ENCODE measurements around the gene PGA3.
"Not testable (repeated sequence)": the region's sequence is repeated elsewhere in the genome, so short reads cannot be mapped to it uniquely, and the experiment has no call there.

Gene PGA3

GRCh38 chr11:61207636-61208310 is 4.5 kb downstream of the PGA3 start:
- not testable (repeated sequence) for DNase-seq (ENCODE audit: low spot score)

- DNase-seq (ENCODE audit: low spot score) = not testable (repeated sequence)
Observed at GRCh38 chr11:61210629-61211028, 7.3 kb downstream of the PGA3 start.

GRCh38 chr11:61211327-61211952 is 8.1 kb downstream of the PGA3 start:
- not testable (repeated sequence) for DNase-seq (ENCODE audit: low spot score)

GRCh38 chr11:61212202-61212601 is 8.9 kb downstream of the PGA3 start:
- DNase-seq (ENCODE audit: low spot score) = not testable (repeated sequence)

- DNase-seq (ENCODE audit: low spot score) = not testable (repeated sequence)
Observed at GRCh38 chr11:61213711-61214324, 10.5 kb downstream of the PGA3 start.

- DNase-seq (ENCODE audit: low spot score) = not testable (repeated sequence)
Observed at GRCh38 chr11:61218306-61218705, 15.0 kb downstream of the PGA3 start.

- not testable (repeated sequence) for DNase-seq (ENCODE audit: low spot score)
Observed at GRCh38 chr11:61219016-61219415, 15.7 kb downstream of the PGA3 start.

- not testable (repeated sequence) for DNase-seq (ENCODE audit: low spot score)
Observed at GRCh38 chr11:61222047-61222446, 18.7 kb downstream of the PGA3 start, which contains the start of gene PGA4. PGA4 (plus strand) TSS chr11:61222347; CDS start chr11:61222401, 54 bp downstream.

GRCh38 chr11:61222692-61223091 is 19.4 kb downstream of the PGA3 start:
- not testable (repeated sequence) for DNase-seq (ENCODE audit: low spot score)

- not testable (repeated sequence) for DNase-seq (ENCODE audit: low spot score)
Observed at GRCh38 chr11:61226457-61227137, 23.3 kb downstream of the PGA3 start.

GRCh38 chr11:61229458-61229857 is 26.1 kb downstream of the PGA3 start:
- not testable (repeated sequence) for DNase-seq (ENCODE audit: low spot score)

GRCh38 chr11:61231033-61231432 is 27.7 kb downstream of the PGA3 start:
- not testable (repeated sequence) for DNase-seq (ENCODE audit: low spot score)

- DNase-seq (ENCODE audit: low spot score) = not testable (repeated sequence)
Observed at GRCh38 chr11:61231585-61231984, 28.3 kb downstream of the PGA3 start.

- DNase-seq (ENCODE audit: low spot score) = not testable (repeated sequence)
Observed at GRCh38 chr11:61232548-61233145, 29.3 kb downstream of the PGA3 start.

- not testable (repeated sequence) for DNase-seq (ENCODE audit: low spot score)
Observed at GRCh38 chr11:61237130-61237529, 33.8 kb downstream of the PGA3 start.

- not testable (repeated sequence) for DNase-seq (ENCODE audit: low spot score)
Observed at GRCh38 chr11:61240288-61240687, 37.0 kb downstream of the PGA3 start.

- DNase-seq (ENCODE audit: low spot score) = not testable (repeated sequence)
Observed at GRCh38 chr11:61240875-61241274, 37.6 kb downstream of the PGA3 start, which contains the start of gene PGA5. PGA5 (plus strand) TSS chr11:61241175; CDS start chr11:61241227, 52 bp downstream.

- DNase-seq (ENCODE audit: low spot score) = not testable (repeated sequence)
Observed at GRCh38 chr11:61241526-61241925, 38.2 kb downstream of the PGA3 start.

GRCh38 chr11:61245284-61245964 is 42.1 kb downstream of the PGA3 start:
- not testable (repeated sequence) for DNase-seq (ENCODE audit: low spot score)

- not testable (repeated sequence) for DNase-seq (ENCODE audit: low spot score)
Observed at GRCh38 chr11:61248071-61248470, 44.8 kb downstream of the PGA3 start.

GRCh38 chr11:61249201-61249600 is 45.9 kb downstream of the PGA3 start:
- DNase-seq (ENCODE audit: low spot score) = not testable (repeated sequence)
